BLaER1 treated with 17β-estradiol and CSF1 and Interleukin-3, amounts not matched to agents 10 nM and 100 nM (cell line): ENCODE data around the gene NECTIN1.

ENCODE experiments used
- H3K27ac ChIP-seq, 11 experiments: shearing (Covaris generic); formaldehyde crosslinking; 2 replicates each; pipeline ENCODE4 v1.8.1; 2022
- H3K27me3 ChIP-seq, 11 experiments: shearing (Covaris generic); formaldehyde crosslinking; 2 replicates each; pipeline ENCODE4 v1.8.1; 2022
- H3K36me3 ChIP-seq, 11 experiments: shearing (Covaris generic); formaldehyde crosslinking; 2 replicates each; pipeline ENCODE4 v1.8.1; 2022
- H3K4me1 ChIP-seq, 10 experiments: shearing (Covaris generic); formaldehyde crosslinking; 2 replicates each; pipeline ENCODE4 v1.8.1; 2022
- H3K4me2 ChIP-seq, 11 experiments: shearing (Covaris generic); formaldehyde crosslinking; 2 replicates each; pipeline ENCODE4 v1.8.1; 2022
- H3K4me3 ChIP-seq, 10 experiments: shearing (Covaris generic); formaldehyde crosslinking; 2 replicates each; pipeline ENCODE4 v1.8.1; 2022
- H3K9ac ChIP-seq, 11 experiments: shearing (Covaris generic); formaldehyde crosslinking; 2 replicates each; pipeline ENCODE4 v1.8.1; 2022
- H3K9me3 ChIP-seq, 11 experiments: shearing (Covaris generic); formaldehyde crosslinking; replicated peaks in 1 of 11; 2 replicates each; pipeline ENCODE4 v1.8.1; 2022
- H4K20me1 ChIP-seq, 11 experiments: shearing (Covaris generic); formaldehyde crosslinking; 2 replicates each; pipeline ENCODE4 v1.8.1; 2022
- Cebpa-rat ChIP-seq, 11 experiments: shearing (Covaris generic); IDR thresholded peaks; 2 replicates each; pipeline ENCODE4 v1.8.1; 2022

The NECTIN1 gene

DNA sequence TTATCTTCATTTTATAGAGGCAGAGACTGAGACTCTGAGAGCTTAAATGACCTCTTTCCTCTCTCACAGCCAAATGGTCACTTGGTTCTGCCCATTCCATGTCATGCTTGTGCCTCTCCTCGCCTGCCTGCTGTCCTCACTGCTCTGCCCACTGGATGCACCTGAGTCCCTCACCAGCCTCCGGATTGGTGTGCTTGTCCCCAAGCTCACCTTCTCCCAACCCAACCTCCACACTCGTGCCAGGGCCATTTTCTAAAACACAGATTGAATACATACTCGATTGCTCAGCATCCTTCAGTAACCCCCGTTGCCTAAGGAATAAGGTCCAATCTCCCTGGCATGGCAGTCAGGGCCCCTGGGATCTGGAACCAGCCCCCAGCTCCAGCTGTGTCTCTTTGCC lies 28.4 kb upstream of the NECTIN1 start:
- no peak for TF ChIP-seq Cebpa-rat (IDR thresholded peaks at IDR 0.05)

DNA sequence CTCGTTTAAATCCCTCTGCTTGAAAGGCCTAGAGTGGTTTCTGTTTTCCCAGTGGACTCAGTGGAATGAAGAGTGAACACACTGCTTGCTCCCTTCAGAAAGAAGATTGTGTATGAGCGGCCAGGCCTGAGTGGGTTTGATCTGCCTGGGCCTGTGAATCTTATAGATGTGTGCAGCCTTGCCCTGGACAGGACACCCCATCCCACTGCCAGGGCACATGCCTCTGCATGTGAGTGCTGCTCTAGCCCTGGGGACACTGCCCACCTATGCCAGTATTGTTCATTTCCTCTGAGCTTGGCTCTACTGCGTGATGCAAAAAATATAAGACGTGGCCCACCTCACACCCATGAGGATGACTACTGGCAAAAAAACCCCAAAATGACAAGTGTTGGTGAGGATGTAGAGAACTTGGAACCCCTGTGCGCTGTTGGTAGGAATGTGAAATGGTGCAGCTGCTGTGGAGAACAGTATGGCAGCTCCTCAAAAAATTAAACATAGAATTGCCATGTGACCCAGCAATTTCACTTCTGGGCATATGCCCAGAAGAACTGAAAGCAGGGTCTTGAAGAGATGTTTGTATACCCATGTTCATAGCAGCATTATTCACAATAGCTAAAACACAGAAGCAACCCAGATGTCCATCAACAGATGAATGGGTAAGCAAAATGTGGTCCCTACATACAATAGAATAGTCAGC lies 27.3 kb upstream of the NECTIN1 start:
- TF ChIP-seq Cebpa-rat (IDR thresholded peaks at IDR 0.05): no peak
- Histone ChIP-seq H3K27ac (no peak overlapping the region), H3K36me3 (no peaks in the 10 kb centered on the region), H3K27me3 (0 out of 22 replicates have a peak, but pooled peaks cover 0 to 2% (median 0%) of the 10 kb centered on the region in 11 experiments), H3K9me3 (no peaks in the 10 kb centered on the region), H3K4me1 (peaks cover 8 to 25% (median 20%) of the 10 kb centered on the region in 10 experiments; a peak in 16 of 20 replicates), H3K9ac (no peak overlapping the region), H3K4me3 (no peak overlapping the region), H4K20me1 (peaks cover 0 to 16% (median 0%) of the 10 kb centered on the region in 11 experiments; a peak in 1 of 22 replicates), H3K4me2 (no peak overlapping the region)

More for the DNA sequence above, 28.4 kb upstream of the NECTIN1 start:
- no peaks in the 10 kb centered on the region for H3K27me3 ChIP-seq
- H3K36me3 ChIP-seq: no peaks in the 10 kb centered on the region
- H3K9ac ChIP-seq: no peak overlapping the region
- no peak overlapping the region for H3K27ac ChIP-seq
- no peak overlapping the region for H3K4me3 ChIP-seq
- no peak overlapping the region for H3K4me2 ChIP-seq
- H4K20me1 ChIP-seq: 0 out of 22 replicates have a peak, but pooled peaks cover 0 to 16% (median 0%) of the 10 kb centered on the region in 11 experiments
- no peaks in the 10 kb centered on the region for H3K9me3 ChIP-seq
- peaks cover 0 to 15% (median 11%) of the 10 kb centered on the region in 10 experiments; a peak in 14 of 20 replicates for H3K4me1 ChIP-seq

GRCh38 chr11:119755356-119756071 lies 26.5 kb upstream of the NECTIN1 start:
- H4K20me1 ChIP-seq: peaks cover 0 to 16% (median 0%) of the 10 kb centered on the region in 11 experiments; a peak in 1 of 22 replicates
- H3K4me2 ChIP-seq: no peak overlapping the region
- no peak overlapping the region for H3K4me3 ChIP-seq
- peaks cover 10 to 27% (median 21%) of the 10 kb centered on the region in 10 experiments; a peak in 16 of 20 replicates for H3K4me1 ChIP-seq
- H3K36me3 ChIP-seq: no peaks in the 10 kb centered on the region
- no peak overlapping the region for H3K9ac ChIP-seq
- 0 out of 22 replicates have a peak, but pooled peaks cover 0 to 4% (median 0%) of the 10 kb centered on the region in 11 experiments for H3K27me3 ChIP-seq
- TF ChIP-seq Cebpa-rat (IDR thresholded peaks at IDR 0.05): no peak
- H3K9me3 ChIP-seq: no peaks in the 10 kb centered on the region
- no peak overlapping the region for H3K27ac ChIP-seq

DNA sequence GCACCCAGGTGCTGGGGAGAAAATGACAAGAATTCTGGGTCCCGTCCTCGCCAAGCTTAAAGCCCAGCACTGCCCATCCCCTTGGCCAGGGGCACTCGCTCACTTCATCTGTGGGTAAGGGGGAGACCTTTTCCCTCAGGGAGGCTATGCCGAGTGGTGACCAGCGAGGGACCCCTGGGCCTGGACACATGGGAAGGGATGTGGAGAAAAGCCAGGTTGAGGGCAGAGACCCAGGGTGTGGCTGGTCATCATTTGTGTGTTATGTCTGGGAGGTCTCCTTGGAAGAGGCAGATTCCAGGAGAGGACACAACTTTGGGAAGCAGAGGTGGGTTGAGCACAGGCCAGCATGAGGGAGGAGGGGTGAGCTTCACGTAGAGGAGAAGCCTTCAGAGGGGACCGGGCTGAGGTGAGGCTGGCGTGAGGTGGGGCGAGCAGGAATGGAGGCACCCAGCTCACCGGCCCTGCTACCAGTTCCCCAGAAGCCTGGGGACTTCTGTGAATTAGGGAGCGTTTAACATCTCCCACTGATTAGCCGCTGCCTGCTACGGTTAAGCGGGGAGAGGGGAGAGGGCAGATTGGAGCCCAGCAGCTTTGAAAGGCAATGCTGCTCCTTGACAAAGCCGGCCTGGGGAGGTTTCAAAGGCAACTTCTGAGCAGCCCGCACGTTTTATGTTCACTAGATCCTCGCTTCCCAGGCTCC lies 25.8 kb upstream of the NECTIN1 start:
- Histone ChIP-seq H3K36me3 (no peaks in the 10 kb centered on the region), H3K27ac (no peak overlapping the region), H3K9ac (no peak overlapping the region), H3K9me3 (no peaks in the 10 kb centered on the region), H4K20me1 (peaks cover 0 to 16% (median 0%) of the 10 kb centered on the region in 11 experiments; a peak in 3 of 22 replicates), H3K4me2 (no peak overlapping the region), H3K4me1 (peaks cover 10 to 24% (median 20%) of the 10 kb centered on the region in 10 experiments; a peak in 16 of 20 replicates), H3K27me3 (0 out of 22 replicates have a peak, but pooled peaks cover 0 to 4% (median 0%) of the 10 kb centered on the region in 11 experiments), H3K4me3 (no peak overlapping the region)
- TF ChIP-seq Cebpa-rat (IDR thresholded peaks at IDR 0.05): no peak

DNA sequence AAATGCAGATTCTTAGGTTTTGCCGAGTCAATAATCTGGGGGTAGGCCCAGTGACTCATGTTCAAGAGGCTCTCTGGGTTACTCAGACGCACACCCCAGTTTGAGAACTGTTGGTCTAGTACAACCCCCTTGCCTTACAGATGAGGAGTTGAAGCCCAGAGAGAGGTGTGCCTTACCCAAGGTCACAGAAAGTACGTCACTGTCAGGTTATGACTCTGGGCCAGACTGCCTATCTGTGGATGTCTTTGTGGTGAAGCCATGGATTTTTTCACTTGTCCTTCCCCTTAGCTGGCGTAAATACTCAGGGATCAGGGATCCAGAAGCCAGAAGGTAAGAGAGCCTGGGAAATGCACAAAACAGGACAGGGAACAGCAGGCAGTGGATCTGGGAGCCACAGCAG lies 25.2 kb upstream of the NECTIN1 start:
- Histone ChIP-seq H3K27ac (no peak overlapping the region), H3K36me3 (no peaks in the 10 kb centered on the region)

DNA sequence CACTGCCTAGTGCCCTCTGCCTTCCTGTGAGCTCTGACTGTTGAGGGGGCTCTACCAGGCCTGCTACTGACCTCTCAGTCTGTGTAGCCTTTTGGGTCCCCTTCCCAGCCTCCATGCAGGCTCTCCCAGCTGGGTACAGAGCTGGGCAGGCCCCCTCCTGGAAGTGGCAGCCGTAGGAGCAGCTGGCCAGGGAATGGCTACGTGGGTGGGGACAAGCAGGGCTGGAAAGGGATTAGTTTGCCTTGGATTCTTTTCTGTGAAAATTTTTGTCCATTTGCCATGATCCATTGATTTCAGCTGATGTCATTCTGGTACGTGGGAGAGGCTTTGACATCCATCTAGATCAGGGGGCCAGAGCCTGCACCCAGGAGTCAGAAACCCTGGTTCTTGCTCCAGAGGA lies 23.9 kb upstream of the NECTIN1 start:
- Histone ChIP-seq H3K4me2 (no peak overlapping the region), H3K4me1 (peaks cover 10 to 19% (median 15%) of the 10 kb centered on the region in 10 experiments; a peak in 15 of 20 replicates), H3K9ac (no peak overlapping the region), H3K27me3 (0 out of 22 replicates have a peak, but pooled peaks cover 0 to 4% (median 0%) of the 10 kb centered on the region in 11 experiments), H3K4me3 (no peak overlapping the region), H4K20me1 (peaks cover 0 to 31% (median 0%) of the 10 kb centered on the region in 11 experiments; a peak in 4 of 22 replicates), H3K36me3 (no peaks in the 10 kb centered on the region), H3K27ac (no peak overlapping the region), H3K9me3 (no peaks in the 10 kb centered on the region)
- TF ChIP-seq Cebpa-rat (IDR thresholded peaks at IDR 0.05): no peak

More for the DNA sequence above, 25.2 kb upstream of the NECTIN1 start:
- Histone ChIP-seq H3K27me3 (0 out of 22 replicates have a peak, but pooled peaks cover 0 to 4% (median 0%) of the 10 kb centered on the region in 11 experiments), H3K4me3 (no peak overlapping the region), H3K4me1 (peaks cover 10 to 18% (median 15%) of the 10 kb centered on the region in 10 experiments; a peak in 16 of 20 replicates), H3K9me3 (no peaks in the 10 kb centered on the region), H3K9ac (no peak overlapping the region), H3K4me2 (no peak overlapping the region), H4K20me1 (peaks cover 0 to 18% (median 0%) of the 10 kb centered on the region in 11 experiments; a peak in 3 of 22 replicates)
- TF ChIP-seq Cebpa-rat (IDR thresholded peaks at IDR 0.05): no peak

DNA sequence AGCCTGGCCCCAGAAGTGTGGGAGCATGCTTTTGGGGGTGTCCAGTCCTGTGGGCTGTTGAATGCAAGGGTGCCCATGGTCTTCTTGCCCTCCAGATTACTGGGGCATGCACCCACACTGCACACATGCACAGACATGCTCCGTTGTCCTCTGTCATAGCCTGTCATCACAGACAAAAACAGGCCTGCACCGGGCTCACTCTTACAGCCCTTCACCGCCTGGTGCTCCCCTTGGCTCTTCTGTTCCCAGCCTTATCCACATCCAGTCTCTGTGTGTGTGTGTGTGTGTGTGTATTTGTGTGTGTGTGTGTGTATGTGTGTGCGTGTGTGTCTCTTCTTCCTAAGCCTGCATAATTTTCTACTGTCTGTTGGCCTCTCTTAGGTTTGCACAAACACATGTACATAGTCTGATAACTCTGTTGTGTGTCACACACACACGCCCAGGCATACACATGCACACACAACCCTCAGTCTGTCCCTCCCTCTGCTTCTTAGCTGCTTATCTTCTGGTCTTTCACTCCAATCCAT lies 23.4 kb upstream of the NECTIN1 start:
- peaks cover 0 to 31% (median 0%) of the 10 kb centered on the region in 11 experiments; a peak in 4 of 22 replicates for H4K20me1 ChIP-seq
- H3K4me1 ChIP-seq: peaks cover 10 to 21% (median 18%) of the 10 kb centered on the region in 10 experiments; a peak in 15 of 20 replicates
- 0 out of 22 replicates have a peak, but pooled peaks cover 0 to 4% (median 0%) of the 10 kb centered on the region in 11 experiments for H3K27me3 ChIP-seq
- no peak for TF ChIP-seq Cebpa-rat (IDR thresholded peaks at IDR 0.05)
- H3K4me2 ChIP-seq: peak overlapping the region in 6 of 11 experiments; percentile 17 to 75 (median 42); a peak in 9 of 22 replicates
- H3K36me3 ChIP-seq: no peaks in the 10 kb centered on the region
- H3K9ac ChIP-seq: no peak overlapping the region
- no peak overlapping the region for H3K27ac ChIP-seq
- no peaks in the 10 kb centered on the region for H3K9me3 ChIP-seq
- H3K4me3 ChIP-seq: no peak overlapping the region

DNA sequence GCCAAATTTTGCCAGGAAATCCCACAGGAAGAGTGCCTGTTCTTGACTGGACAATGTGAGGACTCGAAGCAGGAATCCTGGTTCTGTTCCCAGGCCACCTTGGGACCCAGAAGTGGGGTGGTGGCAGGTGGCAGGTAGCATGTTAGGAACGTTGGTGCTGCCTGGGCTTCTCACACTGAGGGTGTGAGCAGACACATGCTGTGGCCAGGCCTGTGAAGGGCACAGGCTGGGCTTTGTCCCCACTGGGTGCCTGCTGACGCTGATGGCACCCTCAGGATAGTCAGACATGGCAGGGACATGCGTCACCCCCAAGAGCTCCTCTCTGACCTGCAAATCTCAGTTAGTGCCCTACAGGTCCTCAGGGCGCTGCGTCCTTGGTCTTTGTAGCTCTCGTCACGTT lies 21.1 kb upstream of the NECTIN1 start:
- Histone ChIP-seq H3K4me2 (no peak overlapping the region), H4K20me1 (peaks cover 0 to 22% (median 0%) of the 10 kb centered on the region in 11 experiments; a peak in 6 of 22 replicates), H3K4me3 (no peak overlapping the region), H3K9ac (no peak overlapping the region), H3K9me3 (no peaks in the 10 kb centered on the region), H3K36me3 (no peaks in the 10 kb centered on the region), H3K27me3 (peaks cover 0 to 4% (median 0%) of the 10 kb centered on the region in 11 experiments; a peak in 1 of 22 replicates), H3K27ac (no peak overlapping the region), H3K4me1 (peaks cover 10 to 21% (median 18%) of the 10 kb centered on the region in 10 experiments; a peak in 15 of 20 replicates)
- TF ChIP-seq Cebpa-rat (IDR thresholded peaks at IDR 0.05): no peak
